Activated naive CD8-positive, alpha-beta T cell treated with anti-CD3 and anti-CD28 coated beads, Interleukin-2, amount 50 U/mL, for 16 hours (primary cell): Measurements from ENCODE around the gene NKAIN2.

Experiments
- DNase-seq: peaks from one replicate; pipeline ENCODE4 v3.0.0-alpha.2; 2020; ENCODE audit warnings: low read depth, low spot score

Gene NKAIN2

GRCh38 chr6:124753562-124754105 lies 950.0 kb downstream of the NKAIN2 start:
- DNase-seq = no peak

- no peak for DNase-seq
These were observed 951.7 kb downstream of the NKAIN2 start for GRCh38 chr6:124755321-124755720.

- DNase-seq = no peak
These were observed 953.9 kb downstream of the NKAIN2 start for GRCh38 chr6:124757560-124757959.

GRCh38 chr6:124758663-124759062 lies 955.0 kb downstream of the NKAIN2 start:
- no peak for DNase-seq

- DNase-seq = no peak
These were observed 961.6 kb downstream of the NKAIN2 start for GRCh38 chr6:124765280-124765679.

- DNase-seq = no peak
These were observed 964.6 kb downstream of the NKAIN2 start for GRCh38 chr6:124768224-124768623.

- DNase-seq = no peak
These were observed 966.3 kb downstream of the NKAIN2 start for GRCh38 chr6:124769811-124770544.

GRCh38 chr6:124770784-124771183 lies 967.1 kb downstream of the NKAIN2 start:
- DNase-seq = no peak

GRCh38 chr6:124772733-124773319 lies 969.2 kb downstream of the NKAIN2 start:
- no peak for DNase-seq

- DNase-seq = no peak
These were observed 971.5 kb downstream of the NKAIN2 start for GRCh38 chr6:124775121-124775520.

- DNase-seq = no peak
These were observed 974.2 kb downstream of the NKAIN2 start for GRCh38 chr6:124777863-124778262.

- no peak for DNase-seq
These were observed 977.0 kb downstream of the NKAIN2 start for GRCh38 chr6:124780623-124781022.

GRCh38 chr6:124783344-124783743 lies 979.7 kb downstream of the NKAIN2 start:
- no peak for DNase-seq

- no peak for DNase-seq
These were observed 987.5 kb downstream of the NKAIN2 start for GRCh38 chr6:124791156-124791555.

GRCh38 chr6:124792386-124792785 lies 988.7 kb downstream of the NKAIN2 start:
- no peak for DNase-seq

GRCh38 chr6:124793398-124793797 lies 989.7 kb downstream of the NKAIN2 start:
- DNase-seq = no peak

- DNase-seq = no peak
These were observed 992.2 kb downstream of the NKAIN2 start for GRCh38 chr6:124795643-124796463.

GRCh38 chr6:124796464-124796970 lies 992.9 kb downstream of the NKAIN2 start:
- DNase-seq = no peak

GRCh38 chr6:124797224-124797623 lies 993.6 kb downstream of the NKAIN2 start:
- DNase-seq = no peak

- DNase-seq = no peak
These were observed 995.4 kb downstream of the NKAIN2 start for GRCh38 chr6:124798942-124799496.

GRCh38 chr6:124799638-124800037 lies 996.0 kb downstream of the NKAIN2 start:
- DNase-seq = no peak

- no peak for DNase-seq
These were observed 996.6 kb downstream of the NKAIN2 start for GRCh38 chr6:124800222-124800621.
